Germinal center (tissue), 1 donor: ENCODE measurements around the gene P2RX4.
"Not testable (repeated sequence)": the region's sequence is repeated elsewhere in the genome, so short reads cannot be mapped to it uniquely, and the experiment has no call there.

ENCODE experiments used
- DNase-seq: peaks from one replicate; pipeline ENCODE4 v3.0.0; 2012; ENCODE audit warnings: mixed read lengths, low spot score

Gene P2RX4

DNA sequence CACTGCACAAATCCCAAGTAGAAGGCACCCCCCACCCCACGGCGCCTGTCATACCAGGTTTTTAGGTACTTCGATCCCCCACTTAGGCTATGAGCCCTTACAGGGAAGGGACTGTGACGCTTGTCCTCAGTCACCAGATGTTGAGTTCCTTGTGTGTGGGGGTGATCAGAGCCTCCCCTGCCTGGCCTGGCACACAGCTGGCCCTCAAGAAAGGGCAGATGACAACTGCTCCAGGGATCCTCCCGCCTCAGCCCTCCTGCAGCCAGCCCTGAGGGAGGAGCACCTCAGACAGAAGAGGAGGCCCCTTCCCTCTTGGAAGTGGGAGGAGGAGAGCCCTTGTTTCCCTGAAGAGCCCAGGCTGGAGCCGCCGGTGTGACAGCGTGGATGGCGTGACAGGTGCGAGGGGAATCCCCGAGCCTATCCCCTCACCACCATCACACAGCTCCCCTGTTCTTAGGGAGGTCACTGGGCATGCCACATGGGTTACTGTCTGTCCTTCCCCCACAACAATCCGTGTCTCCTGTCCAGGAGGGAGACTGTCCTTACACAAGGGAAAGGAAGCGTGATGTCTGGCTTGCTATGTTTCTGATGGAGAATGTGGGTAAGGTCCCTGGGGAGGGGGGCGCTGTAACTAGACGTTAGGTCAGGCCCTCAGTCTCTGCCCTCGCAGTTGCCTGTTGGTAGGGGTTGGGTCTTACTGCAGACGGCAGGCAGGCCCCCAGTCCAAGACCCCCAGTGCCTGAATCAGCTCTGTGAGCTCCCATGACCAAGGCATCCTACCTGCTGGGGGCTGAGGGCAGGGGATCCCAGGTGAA lies 31.4 kb downstream of the P2RX4 start:
- DNase-seq: no peak

DNA sequence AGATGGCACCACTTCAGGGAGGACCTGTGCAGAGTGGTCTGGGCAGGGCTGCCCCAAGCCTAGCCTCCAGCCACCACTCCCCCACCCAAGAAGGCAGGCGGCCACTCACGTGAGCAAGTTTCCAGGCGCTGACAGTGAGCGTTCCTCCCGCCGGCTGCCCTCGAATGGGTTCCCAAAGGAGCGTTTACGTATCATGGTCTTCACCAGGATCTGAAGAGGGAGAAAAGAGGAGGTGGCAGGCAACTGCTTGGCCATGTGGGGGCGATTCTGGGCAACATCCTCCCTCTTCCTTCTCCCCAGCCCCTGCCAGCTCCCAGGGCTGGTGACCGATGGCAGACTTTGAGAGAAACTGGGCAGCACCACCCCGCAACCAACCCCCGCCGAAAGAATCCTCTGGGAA lies 35.1 kb downstream of the P2RX4 start:
- no peak for DNase-seq

DNA sequence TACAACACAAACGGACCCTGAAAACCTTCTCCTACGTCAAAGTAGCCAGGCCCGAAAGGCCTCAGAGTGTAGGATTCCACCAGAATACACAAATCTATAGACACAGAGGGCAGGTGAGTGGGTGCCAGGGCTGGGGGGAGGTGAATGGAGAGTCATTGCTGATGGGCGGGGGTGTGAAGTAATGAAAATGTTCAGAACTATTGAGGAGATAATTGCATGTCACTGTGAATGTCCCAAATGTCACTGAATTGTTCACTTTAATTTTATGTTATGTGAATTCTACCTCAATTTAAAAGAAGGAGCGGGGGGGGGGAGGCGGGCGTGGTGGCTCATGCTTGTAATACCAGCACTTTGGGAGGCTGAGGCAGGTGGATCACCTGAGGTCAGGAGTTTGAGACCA lies 36.0 kb downstream of the P2RX4 start:
- no peak for DNase-seq

DNA sequence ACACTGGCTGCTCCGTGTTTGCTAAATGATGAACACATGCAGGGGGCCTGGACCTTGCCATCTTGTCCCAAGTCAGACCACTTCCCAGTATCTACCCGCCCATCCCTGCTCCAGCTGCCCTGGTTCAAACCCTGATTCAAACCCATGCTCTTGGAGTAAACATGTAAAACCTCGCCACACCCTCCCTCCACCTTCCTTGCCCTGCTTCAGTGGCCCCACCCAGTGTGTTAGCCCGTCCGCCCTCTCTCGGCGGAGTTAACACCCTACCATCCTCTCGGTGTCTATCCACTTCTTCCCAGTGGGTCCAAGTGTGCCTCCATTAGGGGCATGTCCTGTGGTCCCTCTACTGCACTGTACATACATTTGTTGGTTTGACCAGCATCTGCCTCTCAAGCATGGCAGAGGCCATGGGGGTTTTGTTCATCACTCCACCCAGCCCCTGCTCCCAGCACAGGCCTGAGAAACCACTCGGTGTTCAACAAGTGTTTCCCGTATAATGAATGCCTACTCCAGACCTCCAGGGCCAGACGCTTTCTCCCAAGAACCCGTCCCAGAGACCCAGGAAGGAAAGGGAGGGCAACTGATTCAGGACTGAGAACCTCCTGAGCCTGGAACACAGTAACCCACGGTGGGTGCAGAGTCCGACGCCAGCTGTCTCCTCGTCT lies 37.1 kb downstream of the P2RX4 start:
- DNase-seq: no peak

DNA sequence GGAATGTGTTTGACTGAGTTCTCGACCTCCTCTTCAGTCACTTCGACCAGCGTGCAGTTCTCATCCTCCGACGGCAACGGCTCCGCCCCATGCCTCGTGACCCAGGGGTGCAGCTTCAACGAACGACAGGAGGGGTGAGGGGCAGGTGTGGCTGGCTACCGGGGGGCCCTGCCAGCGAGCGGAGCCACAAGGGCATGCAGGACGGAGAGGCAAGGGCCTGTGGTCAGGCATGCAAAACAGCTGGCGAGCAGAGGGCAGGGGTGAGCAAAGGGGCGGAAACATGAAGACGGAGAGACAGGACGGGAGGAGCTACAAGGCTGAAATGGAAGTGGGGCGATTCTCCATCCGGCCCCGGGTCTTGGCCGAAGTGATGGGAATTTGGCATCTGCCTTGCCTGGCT lies 38.7 kb downstream of the P2RX4 start:
- DNase-seq: peak; percentile 76

DNA sequence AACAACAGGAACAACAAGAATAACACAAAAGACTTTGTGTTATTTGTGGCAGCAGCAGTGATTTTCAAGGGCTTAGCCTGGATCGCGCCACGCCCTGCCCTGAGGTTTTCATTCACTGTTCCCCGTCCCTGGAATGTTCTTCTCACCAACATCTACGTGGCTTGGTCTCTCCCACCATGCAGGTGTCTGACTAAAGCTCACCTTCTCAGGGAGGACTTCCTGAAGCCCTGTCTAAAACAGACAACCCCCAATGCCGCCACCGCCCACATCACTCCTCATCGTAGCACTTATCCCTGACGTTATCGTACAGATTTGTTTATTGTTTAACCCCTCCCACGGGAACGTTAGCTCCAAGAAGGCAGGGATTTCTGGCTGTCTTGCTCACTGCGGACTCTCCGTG lies 40.4 kb downstream of the P2RX4 start:
- DNase-seq: no peak

DNA sequence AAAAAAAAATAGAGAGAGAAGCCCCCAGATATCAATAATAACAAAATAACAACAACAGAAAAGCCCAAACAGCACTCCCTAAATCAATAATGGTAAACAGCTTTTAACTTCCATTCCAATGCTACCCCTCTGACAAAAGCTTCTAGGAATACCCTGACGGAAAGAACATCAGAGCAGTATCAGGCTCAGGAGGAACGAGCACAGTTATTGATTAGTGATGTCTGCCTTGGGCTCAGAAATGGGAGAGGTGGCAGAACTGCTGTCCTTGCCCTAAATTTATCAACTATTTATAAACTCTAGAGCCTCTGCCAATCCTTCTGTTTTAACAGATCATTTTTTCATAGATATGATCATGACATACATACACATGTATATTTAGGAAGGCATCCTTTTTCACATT lies 41.9 kb downstream of the P2RX4 start:
- DNase-seq: no peak

DNA sequence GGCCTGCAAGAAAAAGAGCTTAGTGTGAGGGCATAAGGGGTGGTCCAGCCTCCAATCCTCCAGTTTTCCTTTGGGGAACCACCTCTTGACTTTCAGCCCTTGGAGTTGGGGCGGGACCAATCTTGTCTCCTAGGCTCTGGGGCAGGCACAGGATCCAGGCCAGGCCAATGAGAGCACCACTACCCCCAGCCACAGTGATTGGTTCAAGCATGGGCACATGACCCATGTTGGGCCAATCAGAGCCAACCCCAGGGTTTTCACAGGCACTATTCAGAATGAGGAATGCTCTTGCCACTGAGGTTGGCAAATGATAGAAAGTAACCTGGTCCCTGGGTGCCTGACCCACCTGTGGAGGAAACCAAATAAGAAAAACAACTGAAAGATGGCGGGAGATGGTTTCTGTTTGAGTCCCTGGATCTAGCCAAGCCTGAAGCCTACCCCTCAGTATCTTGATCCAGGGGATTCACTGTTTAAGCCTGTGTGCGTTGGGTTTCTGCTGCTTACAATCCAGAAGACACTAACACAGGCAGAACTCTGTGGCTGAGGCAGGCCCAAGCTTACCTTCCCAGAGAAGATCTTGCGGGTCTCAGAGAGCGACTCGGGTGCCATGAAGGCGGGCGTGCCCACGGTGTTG lies 42.9 kb downstream of the P2RX4 start:
- DNase-seq: no peak

DNA sequence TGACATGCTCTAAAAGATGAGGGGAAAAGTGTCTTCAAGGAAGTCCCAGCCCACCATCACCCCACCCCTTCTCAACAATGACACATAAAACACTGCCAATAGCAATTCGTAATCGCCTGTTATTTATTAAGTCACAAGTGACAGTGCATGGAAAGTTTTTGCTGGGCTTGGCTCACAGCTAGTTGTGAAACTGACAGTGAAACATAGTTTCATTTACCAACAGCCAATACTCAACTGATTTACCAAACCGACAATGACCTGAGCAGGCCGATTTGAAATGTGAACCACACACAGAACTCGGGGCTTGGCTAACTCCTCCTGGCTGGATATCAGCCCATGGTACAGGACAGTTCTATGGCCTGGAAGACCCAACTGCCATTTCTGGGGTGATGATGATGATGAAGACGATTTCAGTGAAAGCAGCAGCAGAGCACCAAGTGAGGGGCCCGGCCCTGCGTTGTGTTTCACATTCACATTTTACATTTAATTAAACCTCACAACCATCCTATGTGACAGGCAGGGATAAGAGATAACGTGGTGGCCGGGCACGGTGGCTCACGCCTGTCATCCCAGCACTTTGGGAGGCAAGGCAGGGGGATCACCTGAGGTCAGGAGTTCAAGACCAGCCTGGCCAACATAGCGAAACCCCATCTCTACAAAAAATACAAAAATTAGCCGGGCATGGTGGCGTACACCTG lies 43.9 kb downstream of the P2RX4 start:
- DNase-seq: no peak

DNA sequence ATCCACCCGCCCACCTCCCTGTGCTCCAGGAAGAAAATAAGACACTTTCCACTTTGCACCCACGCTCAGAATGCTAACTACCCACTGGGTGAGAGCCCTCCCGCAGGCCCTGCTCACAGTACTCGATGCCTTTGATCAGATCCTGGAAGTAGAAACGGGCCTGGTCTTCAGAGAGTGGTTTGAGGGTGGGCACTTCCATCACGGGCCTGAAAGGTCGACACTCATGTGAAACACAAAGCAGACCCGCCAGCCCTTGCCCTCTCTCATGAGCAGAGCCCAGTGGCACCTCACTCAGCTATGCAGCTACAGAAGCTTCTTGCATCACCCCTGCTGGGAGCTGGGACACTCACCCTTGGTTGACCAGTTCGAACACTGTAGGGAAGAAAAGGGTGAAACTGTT lies 45.5 kb downstream of the P2RX4 start:
- no peak for DNase-seq

DNA sequence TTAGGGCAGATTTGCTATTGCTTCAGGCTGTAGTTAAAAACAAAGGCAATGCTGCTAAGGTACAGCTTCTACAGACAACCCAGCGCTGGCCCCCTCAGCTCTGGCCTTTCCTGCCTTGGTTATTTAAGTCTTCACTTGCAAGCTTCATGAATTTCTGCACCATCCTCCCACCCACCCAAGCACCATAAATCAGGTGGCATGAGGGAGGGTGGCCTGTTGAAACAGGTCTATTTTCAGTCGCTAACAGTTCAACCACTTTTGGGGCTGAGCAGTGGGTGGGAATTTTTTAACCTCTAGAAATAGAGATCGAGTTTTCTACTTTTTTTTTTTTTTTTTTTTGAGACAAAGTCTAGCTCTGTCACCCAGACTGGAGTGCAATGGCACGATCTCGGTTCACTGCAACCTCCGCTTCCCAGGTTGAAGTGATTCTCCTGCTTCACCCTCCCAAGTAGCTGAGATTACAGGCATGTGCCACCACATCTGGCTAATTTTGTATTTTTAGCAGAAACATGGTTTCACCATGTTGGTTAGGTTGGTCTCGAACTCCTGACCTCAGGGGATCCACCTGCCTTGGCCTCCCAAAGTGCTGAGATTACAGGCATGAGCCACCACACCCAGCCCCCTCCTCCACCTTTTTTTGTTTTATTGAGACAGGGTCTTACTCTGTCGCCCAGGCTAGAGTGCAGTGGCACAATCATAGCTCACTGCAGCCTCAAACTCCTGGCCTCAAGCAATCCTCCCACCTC lies 47.9 kb downstream of the P2RX4 start:
- DNase-seq: not testable (repeated sequence)

DNA sequence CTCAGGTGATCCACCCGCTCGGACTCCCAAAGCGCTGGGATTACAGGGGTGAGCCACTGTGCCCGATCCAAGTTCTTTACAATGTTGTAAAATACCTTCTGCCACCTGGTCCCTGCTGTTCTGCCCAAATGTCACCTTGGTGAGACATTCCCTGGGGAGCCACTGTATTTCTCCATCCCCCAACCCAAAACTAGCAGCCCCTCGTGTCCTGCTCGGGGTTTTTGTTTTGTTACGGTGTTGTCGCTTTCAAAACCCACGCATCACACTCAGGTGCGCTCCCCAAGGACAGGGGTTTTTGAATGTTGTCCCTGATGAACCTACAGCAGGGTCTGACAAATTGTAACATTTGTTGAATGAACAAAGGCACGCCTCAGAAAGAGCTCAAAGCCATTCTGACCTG lies 49.1 kb downstream of the P2RX4 start:
- DNase-seq: peak; percentile 48

DNA sequence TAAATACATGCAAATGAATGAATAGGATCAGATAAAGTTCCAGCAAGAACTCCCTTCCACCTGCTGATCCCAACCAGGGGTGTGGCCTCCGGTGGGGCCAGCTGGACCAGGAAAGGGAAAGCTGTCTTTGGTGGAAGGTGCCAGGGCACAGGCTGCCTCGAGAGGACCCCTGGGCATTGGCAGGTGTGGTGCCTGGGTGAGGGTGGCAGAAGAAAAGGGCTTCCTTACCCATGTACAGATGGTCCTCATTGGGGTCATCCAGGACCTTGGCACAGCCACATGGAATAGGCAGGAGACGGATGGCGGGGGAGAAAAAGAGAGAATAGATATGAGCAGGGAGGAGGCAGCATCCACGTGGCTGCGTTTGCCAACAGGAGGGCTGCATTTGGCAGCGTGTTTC lies 50.2 kb downstream of the P2RX4 start:
- DNase-seq: no peak

DNA sequence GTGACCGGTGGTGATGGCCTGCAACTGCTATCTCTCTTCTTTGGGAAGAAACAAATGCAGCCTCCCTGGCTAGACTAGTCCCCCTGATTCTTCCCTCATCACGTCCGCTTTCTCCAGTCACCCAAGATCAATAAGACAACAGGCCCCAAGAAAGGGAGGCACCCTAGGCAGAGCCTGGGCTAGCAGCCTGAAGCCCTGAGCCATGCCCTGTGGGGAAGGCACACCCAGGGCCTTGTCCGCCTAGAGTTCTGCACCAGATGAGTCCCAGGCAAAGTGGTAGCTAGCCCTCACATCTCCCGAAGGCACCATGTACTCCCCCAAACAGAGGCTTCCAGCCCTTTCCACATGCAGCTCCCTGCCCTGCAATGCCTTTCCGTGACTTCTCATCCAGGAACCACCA lies 51.5 kb downstream of the P2RX4 start:
- no peak for DNase-seq

DNA sequence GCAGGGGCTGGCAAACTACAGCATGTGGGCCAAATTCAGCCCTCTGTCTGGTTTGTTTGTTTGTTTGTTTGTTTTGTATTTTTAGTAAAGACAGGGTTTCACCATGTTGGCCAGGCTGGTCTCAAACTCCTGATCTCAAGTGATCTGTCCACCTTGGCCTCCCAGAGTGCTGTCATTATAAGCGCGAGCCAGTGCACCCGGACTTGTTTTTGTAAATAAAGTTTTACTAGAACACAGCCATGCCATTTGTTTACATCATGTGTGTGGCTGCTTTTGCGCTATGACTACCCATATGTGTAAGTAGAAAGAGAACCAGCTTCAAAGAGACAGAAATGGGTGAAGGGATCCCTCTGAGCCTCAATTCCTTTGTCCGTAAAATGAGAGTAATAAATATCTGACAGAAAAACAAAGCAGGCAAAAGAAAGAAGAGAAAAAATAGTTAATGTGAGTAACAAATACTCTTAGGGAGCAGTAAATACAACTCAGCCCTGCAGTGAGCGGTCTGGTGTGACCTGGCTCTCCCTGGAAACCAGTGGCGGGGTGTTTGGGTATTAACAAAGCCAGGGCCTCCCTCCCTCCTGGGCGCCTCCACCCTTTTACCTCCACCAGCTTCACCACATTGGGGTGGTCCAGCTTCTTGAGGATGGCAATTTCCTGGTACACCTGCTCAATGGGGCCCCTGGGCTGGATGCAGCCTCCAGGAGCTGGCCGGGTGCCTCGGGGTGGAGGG lies 53.4 kb downstream of the P2RX4 start:
- no peak for DNase-seq

DNA sequence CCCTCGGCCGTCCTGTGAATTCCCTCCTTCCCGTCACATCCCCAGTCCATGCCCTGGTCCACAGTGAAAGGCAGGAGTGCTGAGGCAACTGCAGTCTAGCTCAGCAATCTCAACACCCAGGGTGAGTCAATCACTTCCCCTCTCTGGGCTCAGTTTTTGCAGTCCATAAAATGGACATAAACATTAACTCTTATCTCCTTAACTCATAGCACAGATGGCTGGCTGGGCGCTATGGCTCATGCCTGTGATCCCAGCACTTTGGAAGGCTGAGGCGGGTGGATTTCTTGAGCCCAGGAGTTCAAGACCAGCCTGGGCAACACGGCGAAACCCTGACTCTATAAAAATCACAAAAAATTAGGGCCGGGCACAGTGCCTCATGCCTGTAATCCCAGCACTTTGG lies 54.2 kb downstream of the P2RX4 start:
- no peak for DNase-seq

DNA sequence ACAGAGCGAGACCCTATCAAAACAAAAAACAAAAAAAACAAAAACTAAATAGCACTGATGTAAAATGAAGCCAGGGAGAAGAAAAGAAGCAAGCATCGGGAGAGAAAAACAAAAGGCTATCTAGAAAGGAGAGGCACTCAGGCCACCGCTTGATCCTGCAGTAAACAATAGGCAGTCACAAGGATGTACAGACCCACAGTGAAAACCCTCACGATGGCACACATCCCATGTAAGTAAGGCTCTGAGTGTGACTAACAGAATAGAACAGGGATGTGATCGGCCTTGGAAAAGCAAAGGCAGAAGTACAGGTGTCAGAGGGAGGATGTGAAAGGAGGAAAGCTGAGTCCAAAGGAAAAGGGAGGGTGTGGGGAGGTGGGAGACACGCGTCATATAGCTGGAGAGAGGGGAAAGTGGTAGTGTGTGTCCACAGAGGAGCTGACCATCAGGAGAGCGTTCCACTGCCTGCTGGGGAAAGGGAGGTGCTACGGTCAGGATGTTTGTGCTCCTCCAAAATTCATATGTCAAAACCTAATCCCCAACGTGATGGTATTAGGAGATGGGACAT lies 55.1 kb downstream of the P2RX4 start:
- no peak for DNase-seq

DNA sequence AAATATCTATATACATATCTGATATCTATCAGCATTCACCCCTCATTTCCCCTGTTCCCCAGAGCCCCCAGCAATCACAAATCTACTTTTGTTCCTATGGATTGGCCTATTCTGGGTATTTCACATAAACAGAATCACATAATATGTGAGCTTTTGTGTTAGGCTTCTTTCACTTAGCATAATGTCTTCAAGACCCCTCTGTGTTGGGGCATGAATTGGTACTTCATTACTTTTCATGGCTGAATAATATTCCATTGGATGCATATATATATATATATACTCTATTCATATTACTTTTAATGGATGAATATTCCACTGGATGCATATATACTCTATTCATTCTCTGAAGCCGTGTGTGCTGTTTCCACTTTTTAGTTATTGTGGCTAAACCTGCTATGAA lies 57.9 kb downstream of the P2RX4 start:
- no peak for DNase-seq

DNA sequence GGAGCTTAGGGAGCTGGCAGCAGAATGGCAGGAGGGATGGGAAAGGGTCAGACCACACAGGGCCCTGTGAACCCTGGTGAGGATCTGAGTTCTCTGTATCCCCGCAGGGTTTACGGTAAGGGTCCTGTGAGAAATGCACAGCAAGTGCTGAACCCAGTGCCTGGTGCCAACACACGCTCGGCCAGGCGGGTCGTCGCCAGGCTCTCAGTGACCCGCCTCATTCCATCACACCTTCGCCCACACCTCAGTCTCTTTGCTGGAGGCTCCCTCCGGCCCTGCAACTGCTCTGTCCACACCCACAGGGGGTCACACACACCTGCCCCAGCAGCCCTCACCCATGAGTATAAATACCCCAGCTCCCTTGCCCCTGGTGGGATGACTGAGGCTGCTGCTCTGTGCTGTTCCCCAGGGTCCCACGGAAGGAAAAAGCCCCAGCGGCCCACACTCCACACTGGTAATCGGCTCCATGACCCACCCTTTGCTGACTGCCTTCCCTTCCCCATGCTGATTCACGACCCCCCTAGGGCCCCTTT lies 63.5 kb downstream of the P2RX4 start:
- no peak for DNase-seq

DNA sequence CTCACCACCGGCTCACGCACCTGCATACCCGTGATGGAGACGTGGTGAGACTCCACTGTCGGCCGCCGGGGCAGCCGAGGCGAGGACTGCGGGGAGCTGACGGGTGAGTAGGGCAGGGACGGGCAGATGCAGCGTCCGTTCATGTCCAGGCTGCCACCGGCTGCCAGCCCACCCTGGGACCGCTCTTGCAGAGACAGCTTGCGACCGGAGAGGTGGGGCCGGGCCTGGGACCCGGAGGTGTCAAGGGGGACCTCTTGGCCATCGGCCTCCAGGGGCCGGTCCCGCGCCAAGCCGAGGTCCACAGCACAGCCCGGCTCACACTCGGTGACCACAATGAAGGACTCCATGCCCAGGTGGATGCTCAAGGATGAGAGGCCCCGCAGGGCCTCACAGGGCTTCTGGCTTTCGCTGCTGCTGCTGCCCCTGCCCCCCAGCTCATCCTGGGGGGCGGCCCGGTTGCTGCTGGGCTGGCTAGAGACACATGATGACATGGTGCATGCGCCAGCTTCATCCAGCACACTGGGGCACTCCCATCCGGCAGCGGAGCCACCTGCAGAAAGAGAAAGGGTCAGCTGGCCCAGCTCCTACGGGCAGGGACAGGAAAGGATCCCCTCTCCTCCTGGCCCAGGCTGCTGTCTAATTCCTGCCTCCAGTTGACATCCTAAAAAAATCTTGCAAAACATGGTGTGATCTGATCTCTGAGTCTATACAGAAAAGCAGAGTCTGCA lies 64.3 kb downstream of the P2RX4 start:
- DNase-seq: no peak
